GM06990 (cell line): Measurements from ENCODE around the gene DNAAF5.

Source experiments
- DNase-seq: peaks from one replicate; pipeline ENCODE4 v3.0.0-alpha.2; 2011; ENCODE audit not compliant: insufficient read length; ENCODE audit errors: extremely low read depth
- H3K27me3 ChIP-seq: replicated peaks from 2 replicates; pipeline ENCODE4 v1.6.0; 2011; ENCODE audit warnings: low read length; ENCODE audit not compliant: control insufficient read depth, insufficient read depth
- H3K36me3 ChIP-seq: 2 replicates; pipeline ENCODE4 v1.5.1; 2011; ENCODE audit warnings: low read length; ENCODE audit not compliant: control insufficient read depth, insufficient read depth
- H3K4me3 ChIP-seq: replicated peaks from 2 replicates; pipeline ENCODE4 v1.5.1; 2011; ENCODE audit warnings: low read depth, mild to moderate bottlenecking, control low read depth, low read length
- CTCF ChIP-seq: IDR thresholded peaks from 2 replicates; pipeline ENCODE4 v1.5.1; 2011; ENCODE audit warnings: low read length, control low read depth, mild to moderate bottlenecking, inconsistent platforms; ENCODE audit not compliant: insufficient read depth, poor library complexity, severe bottlenecking

DNAAF5 gene

GRCh38 chr7:820341-820740 is 93.8 kb downstream of the DNAAF5 start:
- H3K4me3 ChIP-seq = no peak overlapping the region
- H3K27me3 ChIP-seq = no peaks in the 10 kb centered on the region
- no peak for DNase-seq
- TF ChIP-seq CTCF = no peak
- H3K36me3 ChIP-seq = peaks cover 2% of the 10 kb centered on the region; the same call in 1 of the 2 replicates

GRCh38 chr7:821688-822087 is 95.2 kb downstream of the DNAAF5 start:
- no peak for TF ChIP-seq CTCF
- Histone ChIP-seq H3K27me3 (no peaks in the 10 kb centered on the region), H3K4me3 (no peak overlapping the region), H3K36me3 (peaks cover 2% of the 10 kb centered on the region; the same call in 1 of the 2 replicates)
- DNase-seq = no peak

- H3K4me3 ChIP-seq = no peak overlapping the region
Measured at GRCh38 chr7:822692-823276, 96.3 kb downstream of the DNAAF5 start.

GRCh38 chr7:823649-824048 is 97.2 kb downstream of the DNAAF5 start:
- no peak for TF ChIP-seq CTCF
- DNase-seq = no peak
- Histone ChIP-seq H3K27me3 (no peaks in the 10 kb centered on the region), H3K36me3 (peaks cover 4% of the 10 kb centered on the region), H3K4me3 (no peak overlapping the region)

More at GRCh38 chr7:822692-823276, 96.3 kb downstream of the DNAAF5 start:
- H3K36me3 ChIP-seq = peaks cover 2% of the 10 kb centered on the region; the same call in 1 of the 2 replicates
- no peaks in the 10 kb centered on the region for H3K27me3 ChIP-seq
- no peak for DNase-seq
- TF ChIP-seq CTCF = no peak

GRCh38 chr7:824081-824480 is 97.6 kb downstream of the DNAAF5 start:
- no peak for TF ChIP-seq CTCF
- no peak for DNase-seq
- H3K27me3 ChIP-seq = no peaks in the 10 kb centered on the region
- peaks cover 4% of the 10 kb centered on the region for H3K36me3 ChIP-seq
- no peak overlapping the region for H3K4me3 ChIP-seq

GRCh38 chr7:824664-825063 is 98.2 kb downstream of the DNAAF5 start:
- DNase-seq = no peak

More at GRCh38 chr7:824664-825063, 98.2 kb downstream of the DNAAF5 start:
- TF ChIP-seq CTCF = no peak
- no peak overlapping the region for H3K4me3 ChIP-seq
- H3K36me3 ChIP-seq = peaks cover 4% of the 10 kb centered on the region
- no peaks in the 10 kb centered on the region for H3K27me3 ChIP-seq
